Keratinocyte (primary cell): ENCODE measurements around the gene PPM1H.

ENCODE experiments used
- EZH2 ChIP-seq: IDR thresholded peaks from one replicate; pipeline ENCODE4 v1.6.1; 2012; ENCODE audit warnings: inconsistent platforms, mild to moderate bottlenecking, low read length, moderate library complexity
- TF ChIP-seq, protein P1 (sequence below), 3 experiments: IDR thresholded peaks in 1 of 3; conservative IDR thresholded peaks in 1 of 3; optimal IDR thresholded peaks in 1 of 3; 2 replicates in 2 of 3; 3 replicates in 1 of 3; pipeline versions ENCODE3 to v1.5.1; 2011; ENCODE audit warnings: low read length in 3 of 3, mild to moderate bottlenecking in 3 of 3, moderate library complexity in 2 of 3, control low read depth in 1 of 3, inconsistent platforms in 1 of 3; ENCODE audit not compliant: insufficient read depth in 2 of 3; ENCODE audit errors: extremely low read depth in 1 of 3

DNA sequence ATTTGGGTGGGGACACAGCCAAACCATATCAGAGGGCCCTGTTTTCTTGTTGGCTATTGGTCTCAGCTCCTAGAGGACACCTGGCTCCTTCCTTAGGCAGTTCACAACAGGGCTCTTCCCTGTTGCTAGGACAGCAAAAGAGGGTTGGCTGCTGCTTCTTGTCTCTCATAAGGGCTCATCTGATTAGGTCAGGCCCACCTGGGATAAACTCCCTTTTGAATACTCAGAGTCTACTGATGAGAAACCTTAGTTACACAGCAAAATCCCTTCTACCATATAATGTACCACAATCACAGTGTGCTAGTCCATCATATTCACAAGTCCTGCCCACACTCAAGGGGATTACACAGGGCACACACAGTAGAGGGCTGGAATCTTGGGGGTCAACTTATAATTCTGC lies 49.7 kb downstream of the PPM1H start:
- TF ChIP-seq EZH2 = no peak
- TF ChIP-seq, protein P1, sequence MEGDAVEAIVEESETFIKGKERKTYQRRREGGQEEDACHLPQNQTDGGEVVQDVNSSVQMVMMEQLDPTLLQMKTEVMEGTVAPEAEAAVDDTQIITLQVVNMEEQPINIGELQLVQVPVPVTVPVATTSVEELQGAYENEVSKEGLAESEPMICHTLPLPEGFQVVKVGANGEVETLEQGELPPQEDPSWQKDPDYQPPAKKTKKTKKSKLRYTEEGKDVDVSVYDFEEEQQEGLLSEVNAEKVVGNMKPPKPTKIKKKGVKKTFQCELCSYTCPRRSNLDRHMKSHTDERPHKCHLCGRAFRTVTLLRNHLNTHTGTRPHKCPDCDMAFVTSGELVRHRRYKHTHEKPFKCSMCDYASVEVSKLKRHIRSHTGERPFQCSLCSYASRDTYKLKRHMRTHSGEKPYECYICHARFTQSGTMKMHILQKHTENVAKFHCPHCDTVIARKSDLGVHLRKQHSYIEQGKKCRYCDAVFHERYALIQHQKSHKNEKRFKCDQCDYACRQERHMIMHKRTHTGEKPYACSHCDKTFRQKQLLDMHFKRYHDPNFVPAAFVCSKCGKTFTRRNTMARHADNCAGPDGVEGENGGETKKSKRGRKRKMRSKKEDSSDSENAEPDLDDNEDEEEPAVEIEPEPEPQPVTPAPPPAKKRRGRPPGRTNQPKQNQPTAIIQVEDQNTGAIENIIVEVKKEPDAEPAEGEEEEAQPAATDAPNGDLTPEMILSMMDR (optimal IDR thresholded peaks at IDR 0.05 in 1 of 3, IDR thresholded peaks at IDR 0.05 in 1 of 3, conservative IDR thresholded peaks at IDR 0.05 in 1 of 3; ENCODE audit: extremely low read depth in 1 of 3, insufficient read depth in 2 of 3, low read length in 3 of 3) = no peak
